GM12878 (cell line): ENCODE data around the gene POLN. TPM values are rescaled to one million over a fixed set of nuclear protein-coding genes. Genes with fewer than 3 reads are reported as not detected.

ENCODE experiments used
- ATAC-seq: fragments of 200-7000 bp; cut with Tn5 transposase; 3 replicates; pipeline ENCODE4 v1.9.1; 2020; ENCODE audit warnings: mild to moderate bottlenecking, moderate library complexity
- BruUV-seq: library from RNA; stranded (reverse); fragments of 400-500 nt; replicated peaks from 2 replicates; lab custom pipeline; 2021; lab: Mats Ljungman, UMichigan
- CTCF ChIA-PET: fragments of 300-600 bp; sonication (Branson Sonifier 250); formaldehyde crosslinking; extraction: SDS; loops from one replicate; lab custom pipeline; 2021; ENCODE audit warnings: inconsistent platforms; lab: Yijun Ruan, JAX
- POLR2A ChIA-PET: fragments of 350-600 bp; formaldehyde crosslinking; extraction: SDS; loops from one replicate; lab custom pipeline; 2021; ENCODE audit warnings: inconsistent platforms; lab: Charles Lee
- RAD21 ChIA-PET: fragments of 300-600 bp; sonication (Branson Sonifier 250); formaldehyde crosslinking; loops from one replicate; lab custom pipeline; 2023; ENCODE audit warnings: antibody characterized with exemption; ENCODE audit not compliant: unreplicated experiment; lab: Charles Lee
- SMC1A ChIA-PET: fragments of 300-600 bp; sonication (Branson Sonifier 250); formaldehyde crosslinking; loops from one replicate; lab custom pipeline; 2023; ENCODE audit not compliant: unreplicated experiment, uncharacterized antibody; lab: Charles Lee
- DNase-seq: peaks from one replicate; pipeline ENCODE4 v3.0.0-alpha.2; 2011; ENCODE audit warnings: low read depth, low spot score
- FAIRE-seq: peaks from 3 replicates; lab custom pipeline; 2011; peaks lifted over from hg19 to GRCh38; lab: Jason Lieb, UNC
- H2AFZ ChIP-seq: 2 replicates; pipeline ENCODE4 v1.6.0; 2011; ENCODE audit warnings: low read depth, low read length, control low read depth; ENCODE audit not compliant: control insufficient read depth
- H3K27ac ChIP-seq: 2 replicates; pipeline ENCODE4 v1.5.1; 2011; ENCODE audit warnings: control low read depth; ENCODE audit not compliant: control insufficient read depth, insufficient read depth
- H3K27me3 ChIP-seq, 2 experiments: replicated peaks in 1 of 2; 2 replicates each; pipeline versions ENCODE4 v1.6.0 to v1.6.1; 2011; ENCODE audit warnings: low read length in 1 of 2; ENCODE audit not compliant: control insufficient read depth in 2 of 2, insufficient read depth in 2 of 2
- H3K36me3 ChIP-seq, 2 experiments: 2 replicates each; pipeline ENCODE4 v1.5.1; 2011; ENCODE audit warnings: low read length in 1 of 2; ENCODE audit not compliant: control insufficient read depth in 2 of 2, insufficient read depth in 2 of 2
- H3K4me1 ChIP-seq: 2 replicates; pipeline ENCODE4 v1.6.1; 2011; ENCODE audit warnings: mild to moderate bottlenecking, low read length, moderate library complexity, mixed read lengths; ENCODE audit not compliant: control insufficient read depth, insufficient read depth
- H3K4me2 ChIP-seq: 2 replicates; pipeline ENCODE4 v1.6.0; 2011; ENCODE audit warnings: control low read depth; ENCODE audit not compliant: control insufficient read depth, insufficient read depth
- H3K4me3 ChIP-seq: fragments of 200-600 bp; sonication (generic); 2 replicates; pipeline ENCODE4 v1.5.1; 2016
- H3K79me2 ChIP-seq: 2 replicates; pipeline ENCODE4 v1.6.0; 2011; ENCODE audit warnings: low read length; ENCODE audit not compliant: control insufficient read depth, insufficient read depth
- H3K9ac ChIP-seq: 2 replicates; pipeline ENCODE4 v1.8.0; 2011; ENCODE audit warnings: low read length, control low read depth, mixed read lengths; ENCODE audit not compliant: control insufficient read depth, insufficient read depth
- H3K9me3 ChIP-seq: replicated peaks from 3 replicates; pipeline ENCODE4 v1.5.1; 2011; ENCODE audit warnings: mild to moderate bottlenecking, low read length; ENCODE audit not compliant: control insufficient read depth, insufficient read depth
- H4K20me1 ChIP-seq: 2 replicates; pipeline ENCODE4 v1.6.0; 2011; ENCODE audit not compliant: control insufficient read depth, insufficient read depth
- CHD2 ChIP-seq: IDR thresholded peaks from 2 replicates; pipeline ENCODE4 v1.6.1; 2011; ENCODE audit warnings: low read depth, low read length, improper control_type of control experiment, borderline replicate concordance
- CREM ChIP-seq: IDR thresholded peaks from 2 replicates; pipeline ENCODE4 v1.6.1; 2014; ENCODE audit warnings: antibody characterized with exemption, low read depth
- DPF2 ChIP-seq: fragments of 450-650 bp; IDR thresholded peaks from 2 replicates; pipeline ENCODE4 v1.6.1; 2017; ENCODE audit warnings: mild to moderate bottlenecking
- HDGF ChIP-seq: fragments of 450-650 bp; IDR thresholded peaks from 2 replicates; pipeline ENCODE4 v1.6.1; 2016; ENCODE audit warnings: antibody characterized with exemption
- KLF5 ChIP-seq: fragments of 450-650 bp; IDR thresholded peaks from 2 replicates; pipeline ENCODE4 v1.6.1; 2014; ENCODE audit warnings: mild to moderate bottlenecking; ENCODE audit not compliant: partially characterized antibody
- LARP7 ChIP-seq: fragments of 450-650 bp; IDR thresholded peaks from 2 replicates; pipeline ENCODE4 v1.6.1; 2017; ENCODE audit warnings: mild to moderate bottlenecking
- MEF2A ChIP-seq: IDR thresholded peaks from 2 replicates; pipeline ENCODE4 v1.6.1; 2011; ENCODE audit warnings: low read depth, mild to moderate bottlenecking, low read length, moderate library complexity; ENCODE audit not compliant: insufficient read depth
- NFXL1 ChIP-seq: fragments of 450-650 bp; IDR thresholded peaks from 2 replicates; pipeline ENCODE4 v1.6.1; 2017; ENCODE audit warnings: antibody characterized with exemption, mild to moderate bottlenecking, borderline replicate concordance
- NFYA ChIP-seq: IDR thresholded peaks from 2 replicates; pipeline ENCODE4 v1.6.1; 2011; ENCODE audit warnings: low read depth, mild to moderate bottlenecking, low read length, improper control_type of control experiment, borderline replicate concordance
- NFYB ChIP-seq: IDR thresholded peaks from 2 replicates; pipeline ENCODE4 v1.6.1; 2011; ENCODE audit warnings: low read depth, mild to moderate bottlenecking, low read length, improper control_type of control experiment, moderate library complexity; ENCODE audit not compliant: insufficient read depth
- NR2F1 ChIP-seq: fragments of 450-650 bp; conservative IDR thresholded peaks from 2 replicates; pipeline ENCODE4 v1.6.1; 2017; ENCODE audit warnings: mild to moderate bottlenecking
- POLR2AphosphoS5 ChIP-seq: IDR thresholded peaks from 2 replicates; pipeline ENCODE4 v1.6.1; 2011; ENCODE audit warnings: mild to moderate bottlenecking, low read length, inconsistent platforms
- RAD51 ChIP-seq: fragments of 450-650 bp; IDR thresholded peaks from 2 replicates; pipeline ENCODE4 v1.6.1; 2016; ENCODE audit warnings: moderate library complexity, mild to moderate bottlenecking, inconsistent platforms
- SMC3 ChIP-seq: IDR thresholded peaks from 2 replicates; pipeline ENCODE4 v1.6.1; 2011; ENCODE audit warnings: low read length, improper control_type of control experiment, borderline replicate concordance
- TCF12 ChIP-seq: IDR thresholded peaks from 2 replicates; pipeline ENCODE4 v1.6.1; 2011; ENCODE audit warnings: low read depth, mild to moderate bottlenecking, low read length
- ZNF217 ChIP-seq: fragments of 450-650 bp; IDR thresholded peaks from 2 replicates; pipeline ENCODE4 v1.6.1; 2017; ENCODE audit warnings: antibody characterized with exemption, mild to moderate bottlenecking
- ZNF384 ChIP-seq: IDR thresholded peaks from 2 replicates; pipeline ENCODE4 v1.6.1; 2012; ENCODE audit warnings: low read depth, mild to moderate bottlenecking, low read length, improper control_type of control experiment, borderline replicate concordance
- ZNF622 ChIP-seq: fragments of 450-650 bp; IDR thresholded peaks from 2 replicates; pipeline ENCODE4 v1.6.1; 2017; ENCODE audit warnings: mild to moderate bottlenecking, inconsistent platforms
- WGBS: methylation state at CpG from one replicate; pipeline ENCODE4 v1.1.6; 2016; ENCODE audit warnings: low lambda C conversion rate; ENCODE audit not compliant: insufficient replicate concordance, insufficient coverage; ENCODE audit errors: missing lambda C conversion rate; 5-methylcytosine and 5-hydroxymethylcytosine counted together
- in situ Hi-C: fragments of 300-500 bp; cut with MboI; formaldehyde crosslinking; loops from 9 replicates; pipeline ENCODE4 v1.14.3; 2018; ENCODE audit warnings: mixed read lengths
- intact Hi-C: fragments of 100-400 bp; cut with micrococcal nuclease; formaldehyde crosslinking; loops from one replicate; pipeline ENCODE4 v1.14.2; 2022; ENCODE audit not compliant: unreplicated experiment
- polyA plus RNA-seq, 11 experiments: library from polyadenylated mRNA; depleted of rRNA in 4 of 11; unstranded in 6 of 11; stranded (reverse) in 5 of 11; fragments of >200 nt; fragmentation: Nextera tagmentation in 4 of 11; fragmentation: Illumina TruSeq in 1 of 11; extraction: Ambion mirVana in 4 of 11; extraction: Trizol in 1 of 11; gene quantifications; 1 replicate in 1 of 11; 2 replicates in 10 of 11; pipeline versions ENCODE4 v1.2.1 to v1.2.3, GENCODE V29; 2011 to 2016; ENCODE audit warnings: inconsistent platforms in 2 of 11, missing spikeins in 2 of 11, low read depth in 1 of 11
- total RNA-seq, 4 experiments: library from RNA; depleted of rRNA in 3 of 4; stranded (reverse); fragments of >200 nt in 3 of 4; fragmentation: Illumina TruSeq in 1 of 4; extraction: Trizol in 1 of 4; gene quantifications; 2 replicates each; pipeline versions ENCODE4 v1.2.1 to v1.2.3, GENCODE V29; 2013 to 2021
- TF ChIP-seq, protein P1 (sequence below), 3 experiments: IDR thresholded peaks in 2 of 3; conservative IDR thresholded peaks in 1 of 3; 2 replicates each; pipeline ENCODE4 v1.5.1; 2011; ENCODE audit warnings: low read depth in 3 of 3, low read length in 3 of 3, mild to moderate bottlenecking in 3 of 3, control low read depth in 2 of 3, moderate library complexity in 2 of 3, inconsistent platforms in 1 of 3, mixed read lengths in 1 of 3; ENCODE audit not compliant: control insufficient read depth in 2 of 3, insufficient read depth in 1 of 3; ENCODE audit errors: extremely low read depth in 1 of 3

POLN gene
- total and polyA plus RNA-seq, 10 of the 15 experiments (the other 5 are each of a cell fraction or from before 2014, with no cell fraction given) = 0.09 to 2.0 (median 0.95) TPM; not detected in 1

DNA sequence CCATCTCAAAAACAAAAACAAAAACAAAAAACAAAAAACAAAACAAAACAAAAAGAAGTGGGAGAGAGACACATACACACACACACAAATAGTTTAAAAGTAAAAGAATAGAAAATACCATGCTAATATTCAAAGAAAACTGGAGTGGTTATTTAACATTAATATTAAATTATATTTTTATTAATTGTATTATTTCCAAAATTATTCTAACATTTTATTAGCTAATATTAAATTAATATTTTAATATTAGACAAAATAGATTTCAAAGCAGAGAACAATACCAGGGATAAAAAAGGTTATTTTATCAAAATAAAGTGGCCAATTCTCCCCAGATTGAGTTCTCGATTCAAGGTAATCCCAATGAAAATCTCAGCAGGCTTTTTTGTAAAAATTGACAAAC is 91.8 kb downstream of the POLN start:
- H3K27ac ChIP-seq = no peak overlapping the region
- 91% methylated on average over 1 of the region's 1 CpG for WGBS
- no peak overlapping the region for H3K4me3 ChIP-seq
- FAIRE-seq (no peak), DNase-seq (no peak), ATAC-seq (no peak)
- H3K4me1 ChIP-seq = no peaks in the 10 kb centered on the region
- in situ Hi-C loops = no loop called here
- H2AFZ ChIP-seq = no peak overlapping the region
- POLR2A ChIA-PET = no interaction called here
- CTCF ChIA-PET = no interaction called here
- no peaks in the 10 kb centered on the region for H3K27me3 ChIP-seq
- no peak overlapping the region for H3K9ac ChIP-seq
- SMC1A ChIA-PET = no interaction called here
- BruUV-seq = no TSS peak
- intact Hi-C loops = no loop called here
- H3K36me3 ChIP-seq = no peaks in the 10 kb centered on the region
- no peaks in the 10 kb centered on the region for H3K9me3 ChIP-seq
- no peak for TF ChIP-seq ZNF217
- no peak for TF ChIP-seq KLF5
- no peak for TF ChIP-seq DPF2
- TF ChIP-seq CREM = no peak
- no peak for TF ChIP-seq RAD51
- no peak for TF ChIP-seq LARP7
- TF ChIP-seq SMC3 = no peak
- TF ChIP-seq HDGF = no peak
- no peak for TF ChIP-seq NFXL1
- no peak for TF ChIP-seq NR2F1
- no peak for TF ChIP-seq CHD2
- no peak for TF ChIP-seq TCF12
- TF ChIP-seq NFYA = no peak
- no peak for TF ChIP-seq MEF2A
- TF ChIP-seq ZNF384 = no peak
- no peak for TF ChIP-seq NFYB
- TF ChIP-seq, protein P1, sequence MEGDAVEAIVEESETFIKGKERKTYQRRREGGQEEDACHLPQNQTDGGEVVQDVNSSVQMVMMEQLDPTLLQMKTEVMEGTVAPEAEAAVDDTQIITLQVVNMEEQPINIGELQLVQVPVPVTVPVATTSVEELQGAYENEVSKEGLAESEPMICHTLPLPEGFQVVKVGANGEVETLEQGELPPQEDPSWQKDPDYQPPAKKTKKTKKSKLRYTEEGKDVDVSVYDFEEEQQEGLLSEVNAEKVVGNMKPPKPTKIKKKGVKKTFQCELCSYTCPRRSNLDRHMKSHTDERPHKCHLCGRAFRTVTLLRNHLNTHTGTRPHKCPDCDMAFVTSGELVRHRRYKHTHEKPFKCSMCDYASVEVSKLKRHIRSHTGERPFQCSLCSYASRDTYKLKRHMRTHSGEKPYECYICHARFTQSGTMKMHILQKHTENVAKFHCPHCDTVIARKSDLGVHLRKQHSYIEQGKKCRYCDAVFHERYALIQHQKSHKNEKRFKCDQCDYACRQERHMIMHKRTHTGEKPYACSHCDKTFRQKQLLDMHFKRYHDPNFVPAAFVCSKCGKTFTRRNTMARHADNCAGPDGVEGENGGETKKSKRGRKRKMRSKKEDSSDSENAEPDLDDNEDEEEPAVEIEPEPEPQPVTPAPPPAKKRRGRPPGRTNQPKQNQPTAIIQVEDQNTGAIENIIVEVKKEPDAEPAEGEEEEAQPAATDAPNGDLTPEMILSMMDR (IDR thresholded peaks at IDR 0.05 in 2 of 3, conservative IDR thresholded peaks at IDR 0.05 in 1 of 3; ENCODE audit: control insufficient read depth in 2 of 3, extremely low read depth in 1 of 3, insufficient read depth in 1 of 3, low read depth in 3 of 3, low read length in 3 of 3) = no peak
- no peak for TF ChIP-seq ZNF622
- no peak for TF ChIP-seq POLR2AphosphoS5
- RAD21 ChIA-PET = no interaction called here
- H3K79me2 ChIP-seq = no peaks in the 10 kb centered on the region
- H4K20me1 ChIP-seq = no peaks in the 10 kb centered on the region
- no peak overlapping the region for H3K4me2 ChIP-seq
